Activated CD4-positive, alpha-beta T cell treated with anti-CD3 and anti-CD28 coated beads for 48 hours (primary cell): Measurements from ENCODE around the gene BRD3.
A peak's percentile ranks its signal among the peaks of the same experiment; 100 is the strongest.
"Not testable (repeated sequence)": the region's sequence is repeated elsewhere in the genome, so short reads cannot be mapped to it uniquely, and the experiment has no call there.

ENCODE experiments used
- DNase-seq: peaks from one replicate; pipeline ENCODE4 v3.0.0-alpha.2; 2020

Gene BRD3

DNA sequence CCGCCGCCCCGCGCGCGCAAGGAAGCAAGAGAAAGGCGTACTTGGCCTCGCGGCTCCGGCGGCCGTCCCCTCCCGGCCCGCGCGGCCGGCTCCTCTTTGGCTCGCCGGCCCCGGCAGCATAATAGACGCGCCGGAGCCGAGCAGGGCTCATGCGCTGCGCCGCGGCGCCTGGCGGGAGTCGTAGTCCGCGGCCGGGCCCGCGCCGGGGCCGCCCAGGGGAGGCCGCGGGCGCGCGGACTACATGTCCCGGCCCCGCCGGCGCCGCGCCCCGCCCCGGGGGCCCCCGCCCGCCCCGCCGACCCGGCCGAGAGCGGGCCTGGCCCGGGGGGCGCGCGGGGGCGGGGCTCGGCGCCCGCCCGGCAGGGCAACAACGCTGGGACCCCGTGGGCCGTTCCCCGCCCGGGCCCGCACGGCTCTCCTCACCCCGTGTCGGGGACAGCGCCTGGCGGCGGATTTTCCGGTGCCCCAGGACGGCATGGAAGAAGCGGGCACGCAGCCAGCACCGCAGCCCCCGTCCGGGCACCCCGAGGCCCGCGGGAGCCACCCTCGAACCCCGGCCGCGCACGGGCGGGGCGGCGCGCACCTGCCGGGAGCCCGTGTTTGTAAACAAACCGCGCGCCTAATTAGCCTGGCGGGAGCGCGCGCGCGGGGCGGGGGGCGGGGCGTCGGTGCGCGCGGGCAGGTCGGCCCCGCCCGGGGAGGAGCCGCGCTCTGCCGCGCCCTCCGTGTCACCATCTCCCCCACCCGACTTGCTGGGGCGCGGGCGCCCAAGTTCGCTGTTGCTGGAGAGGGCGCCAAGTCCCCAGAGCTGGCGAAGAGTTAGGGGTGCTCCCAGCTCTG is at the start of gene BRD3:
TSS of gene BRD3 (minus strand) at position 123 of the 840 bp plus-strand sequence. CDS start 14,549 bp downstream, outside the sequence.
- DNase-seq, result peak; percentile 85

DNA sequence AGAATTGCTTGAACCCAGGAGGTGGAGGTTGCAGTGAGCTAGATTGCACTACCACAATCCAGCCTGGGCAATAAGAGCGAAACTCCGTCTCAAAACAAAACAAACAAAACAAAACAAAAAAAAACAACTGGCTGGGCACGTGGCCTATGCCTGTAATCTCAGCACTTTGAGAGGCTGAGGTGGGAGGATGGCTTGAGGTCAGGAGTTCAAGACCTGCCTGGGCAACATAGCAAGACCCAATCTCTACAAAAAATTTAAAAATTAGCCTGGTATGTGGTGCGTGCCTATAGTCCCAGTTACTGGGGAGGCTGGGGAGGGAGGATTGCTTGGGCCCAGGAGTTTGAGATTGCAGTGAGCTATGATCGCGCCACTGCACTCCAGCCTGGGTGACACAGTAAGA is 44.7 kb upstream of the BRD3 start:
- DNase-seq, result no peak

DNA sequence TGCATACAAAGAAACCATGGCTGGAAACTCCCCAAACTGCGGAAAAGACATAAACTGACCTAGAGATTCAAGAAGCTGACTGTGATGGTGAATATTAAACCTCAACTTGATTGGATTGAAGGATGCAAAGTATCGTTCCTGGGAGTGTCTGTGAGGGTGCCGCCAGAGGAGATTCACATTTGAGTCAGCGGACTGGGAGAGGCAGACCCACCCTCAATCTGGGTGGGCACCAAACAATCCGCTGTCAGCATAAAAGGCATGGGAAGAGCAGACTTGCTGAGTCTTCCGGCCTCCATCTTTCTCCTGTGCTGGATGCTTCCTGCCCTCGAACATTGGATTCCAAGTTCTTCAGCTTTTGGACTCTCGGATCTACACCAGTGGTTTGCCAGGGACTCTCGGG is 43.2 kb upstream of the BRD3 start:
- DNase-seq, result no peak

DNA sequence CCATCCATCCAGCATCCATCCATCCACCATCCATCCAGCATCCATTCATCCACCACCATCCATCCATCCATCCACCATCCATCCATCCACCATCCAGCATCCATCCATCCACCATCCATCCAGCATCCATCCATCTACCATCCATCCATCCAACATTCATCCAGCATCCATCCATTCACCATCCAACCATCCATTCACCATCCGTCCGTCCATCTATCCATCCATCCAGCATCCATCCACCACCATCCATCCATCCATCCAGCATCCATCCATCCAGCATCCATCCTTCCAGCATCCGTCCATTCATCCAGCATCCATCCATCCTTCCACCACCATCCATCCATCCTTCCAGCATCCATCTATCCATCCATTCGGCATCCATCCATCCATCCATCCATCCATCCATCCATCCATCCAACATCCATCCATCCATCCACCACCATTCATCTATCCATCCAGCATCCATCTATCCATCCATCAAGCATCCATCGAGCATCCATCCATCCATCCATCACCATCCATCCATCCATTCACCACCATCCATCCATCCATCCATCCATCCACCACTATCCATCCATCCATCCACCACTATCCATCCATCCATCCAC is 35.7 kb upstream of the BRD3 start:
- no peak for DNase-seq

DNA sequence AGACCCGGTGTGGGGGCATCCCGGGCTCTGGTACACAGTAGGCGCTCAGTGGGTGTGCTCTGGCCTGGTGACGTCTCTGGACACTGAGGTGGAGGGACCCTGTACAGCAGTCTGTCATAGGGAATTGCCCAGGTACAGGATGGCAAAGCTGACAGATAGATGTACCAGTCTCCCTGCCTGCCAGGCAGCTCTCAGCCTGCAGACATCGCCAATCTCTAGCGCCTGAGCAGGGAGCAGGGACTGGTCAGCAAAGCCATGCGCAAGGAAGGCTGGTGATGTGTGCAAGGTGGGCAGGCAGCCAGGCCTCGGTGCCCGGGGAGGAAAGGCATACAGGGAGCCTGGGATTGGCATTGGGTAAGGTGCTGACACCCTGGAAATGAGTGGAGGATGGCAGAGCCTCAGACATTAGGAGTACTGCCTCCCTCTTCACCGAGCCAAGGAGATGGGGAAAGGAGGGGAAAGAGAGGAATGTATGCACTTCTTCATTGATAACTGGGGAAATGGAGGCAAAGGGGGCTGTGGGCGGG is 33.9 kb upstream of the BRD3 start:
- DNase-seq, result no peak

DNA sequence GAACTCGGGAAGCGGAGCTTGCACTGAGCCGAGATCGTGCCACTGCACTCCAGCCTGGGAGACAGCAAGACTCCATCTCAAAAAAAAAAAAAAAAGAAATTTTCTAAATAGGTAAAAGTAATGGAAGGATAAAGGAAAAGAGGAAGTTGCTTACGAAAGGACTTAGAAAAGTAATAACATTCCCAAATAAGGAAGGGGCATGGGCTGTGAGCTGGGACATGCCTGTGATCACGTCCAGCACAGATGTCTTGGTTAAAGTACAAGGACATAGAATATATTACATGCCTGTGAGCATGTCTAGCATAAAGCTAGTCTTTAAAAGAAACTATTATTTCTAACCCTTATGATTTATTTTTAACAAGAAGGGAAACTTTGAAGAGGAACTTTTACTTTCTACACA is 33.3 kb upstream of the BRD3 start:
- DNase-seq, result not testable (repeated sequence)

DNA sequence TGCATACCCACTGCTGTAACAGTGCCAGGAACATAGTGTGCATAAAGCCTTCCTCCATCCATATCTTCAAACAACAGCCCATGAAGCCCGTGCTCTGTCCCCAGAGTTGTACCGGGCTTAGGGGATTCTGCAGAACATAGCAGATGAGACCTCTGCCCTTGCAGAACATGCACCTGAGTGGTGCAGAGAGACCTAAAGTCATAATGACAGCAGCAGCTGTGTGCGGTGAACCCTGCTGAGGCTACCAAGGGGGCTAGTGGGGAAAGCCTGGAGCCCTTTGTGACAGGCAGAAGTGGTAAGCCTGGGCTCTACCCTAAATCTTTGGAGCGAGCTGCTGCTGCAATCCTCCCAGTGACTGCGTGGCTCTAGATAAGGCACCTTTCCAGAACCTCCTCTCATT is 32.2 kb upstream of the BRD3 start:
- no peak for DNase-seq

DNA sequence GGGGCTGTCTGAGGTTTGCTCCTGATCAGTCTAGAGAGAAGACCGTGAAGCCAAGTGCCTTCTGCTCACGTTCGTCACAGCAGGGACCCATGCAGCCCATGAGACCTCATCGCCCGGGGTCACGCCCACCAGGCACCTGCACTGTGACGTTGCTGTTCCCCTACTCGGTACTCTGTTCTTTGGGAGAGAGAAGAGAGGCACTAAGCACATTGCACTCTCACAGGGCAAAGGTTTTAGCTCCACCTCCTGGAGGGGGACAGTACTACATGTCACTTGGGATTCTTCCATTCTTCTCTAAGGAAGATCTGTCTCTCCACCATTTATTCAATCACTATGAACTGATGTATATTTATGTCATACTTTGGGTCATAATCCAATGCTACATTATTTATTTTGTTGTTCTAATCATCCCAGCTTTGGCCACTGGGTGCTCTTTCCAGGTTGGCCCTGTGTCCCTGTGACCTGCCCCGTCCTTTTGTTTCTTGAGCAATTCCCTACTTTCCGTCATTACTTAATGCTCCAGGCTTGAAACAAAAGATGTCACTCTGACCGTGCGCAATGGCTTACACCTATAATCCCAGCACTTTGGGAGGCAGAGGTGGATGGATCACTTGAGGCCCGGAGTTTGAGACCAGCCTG is 31.4 kb upstream of the BRD3 start:
- peak; percentile 74 for DNase-seq

DNA sequence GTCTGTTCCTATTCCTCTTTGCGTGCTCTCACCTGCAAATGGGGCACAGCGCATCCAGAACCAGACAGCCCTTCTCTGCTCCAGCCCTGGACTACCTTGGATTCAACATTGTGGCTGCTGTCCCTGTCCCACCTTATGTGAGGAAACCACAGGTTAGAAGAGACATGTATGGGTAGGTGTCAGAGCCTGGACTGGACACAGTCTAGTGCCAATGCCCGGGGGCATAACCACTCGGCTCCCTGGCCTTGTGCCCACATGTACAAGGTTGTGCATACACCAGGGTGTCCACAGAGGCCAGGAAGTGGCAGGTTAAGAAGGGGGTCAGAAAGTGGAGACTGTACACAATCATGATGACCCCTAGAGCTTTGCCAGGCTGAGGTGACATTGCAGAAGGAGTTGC is 22.1 kb upstream of the BRD3 start:
- no peak for DNase-seq

DNA sequence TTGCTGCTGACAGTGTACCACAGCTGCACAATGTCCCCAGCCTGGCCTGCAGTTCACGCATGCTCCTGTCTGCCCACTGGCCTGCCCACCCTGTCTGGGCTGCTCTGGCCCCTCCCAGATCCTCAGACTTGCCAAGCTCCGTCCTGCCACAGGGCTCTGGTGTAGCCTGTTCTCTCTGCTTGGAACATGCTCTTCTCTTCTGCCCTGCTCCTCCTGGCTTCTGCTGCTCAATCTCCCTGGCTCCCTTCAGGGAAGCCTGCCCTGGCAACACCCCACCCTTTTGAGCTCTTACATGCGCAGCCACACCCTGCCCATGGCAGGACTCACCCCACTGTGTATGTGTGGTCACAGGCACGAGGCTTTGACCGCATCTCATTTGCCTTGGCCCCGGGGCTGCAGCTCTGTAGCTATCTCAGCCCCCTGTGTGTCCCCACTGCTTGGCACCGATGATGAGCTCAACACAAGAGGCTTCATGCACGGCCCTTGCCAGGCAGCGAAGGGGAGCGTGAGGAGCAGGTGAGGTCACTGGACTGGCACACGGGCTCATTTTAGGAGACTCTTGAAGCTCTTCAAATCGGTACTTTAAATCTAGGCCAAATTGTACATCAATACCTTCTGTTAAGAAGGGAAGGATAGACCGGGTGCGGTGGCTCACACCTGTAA is 20.4 kb upstream of the BRD3 start:
- DNase-seq, result no peak

DNA sequence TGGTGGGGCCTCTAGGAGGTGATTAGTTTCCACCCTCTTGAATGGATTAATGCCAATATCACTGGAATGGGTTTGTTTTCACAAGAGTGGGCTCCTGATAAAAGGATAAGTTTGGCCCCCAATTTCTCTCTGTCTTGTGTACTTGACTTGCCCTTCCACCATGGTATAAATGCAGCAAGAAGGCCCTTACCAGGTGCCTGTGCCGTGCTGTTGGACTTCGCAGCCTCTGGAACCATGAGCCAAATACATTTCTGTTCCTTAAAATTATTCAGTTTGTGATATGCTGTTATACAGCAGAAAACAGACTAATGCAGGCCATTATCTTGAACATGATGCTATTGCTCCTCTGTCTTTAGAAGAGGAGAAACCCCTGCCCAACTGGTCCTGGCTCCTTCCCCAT is 17.8 kb upstream of the BRD3 start:
- DNase-seq, result no peak

DNA sequence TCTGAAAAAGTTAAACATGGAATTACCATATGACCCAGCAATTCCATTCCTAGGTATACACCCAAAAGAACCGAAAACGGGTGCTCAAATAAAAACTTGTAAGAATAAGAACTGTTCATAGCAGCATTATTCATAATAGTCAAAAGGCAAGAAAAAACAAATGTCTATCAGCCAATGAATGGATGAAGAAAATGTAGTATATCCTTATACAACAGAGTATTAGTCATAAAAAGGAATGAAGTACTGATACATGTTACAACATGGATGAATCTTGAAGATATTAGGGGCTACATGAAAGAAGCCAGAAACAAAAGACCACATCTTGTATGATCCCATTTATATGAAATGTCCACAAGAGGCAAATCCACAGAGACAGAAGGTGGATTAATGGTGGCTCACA is 15.6 kb upstream of the BRD3 start:
- no peak for DNase-seq

DNA sequence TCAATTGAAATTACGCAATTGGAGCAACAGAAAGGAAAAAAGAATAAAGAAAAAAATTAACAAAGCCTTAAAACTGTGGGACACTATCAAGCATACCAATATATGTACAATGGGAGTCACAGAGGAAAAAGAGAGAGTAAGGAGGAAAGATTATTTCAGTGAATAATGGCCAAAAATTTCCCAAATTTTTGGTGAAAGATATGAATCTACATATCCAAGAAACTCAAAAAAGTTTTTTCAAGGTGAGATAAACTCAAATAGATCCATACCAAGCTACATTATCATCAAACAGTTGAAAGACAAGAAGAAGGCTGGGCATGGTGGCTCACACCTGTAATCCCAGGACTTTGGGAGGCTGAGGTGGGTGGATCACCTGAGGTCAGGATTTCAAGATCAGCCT is 8.8 kb upstream of the BRD3 start:
- no peak for DNase-seq

DNA sequence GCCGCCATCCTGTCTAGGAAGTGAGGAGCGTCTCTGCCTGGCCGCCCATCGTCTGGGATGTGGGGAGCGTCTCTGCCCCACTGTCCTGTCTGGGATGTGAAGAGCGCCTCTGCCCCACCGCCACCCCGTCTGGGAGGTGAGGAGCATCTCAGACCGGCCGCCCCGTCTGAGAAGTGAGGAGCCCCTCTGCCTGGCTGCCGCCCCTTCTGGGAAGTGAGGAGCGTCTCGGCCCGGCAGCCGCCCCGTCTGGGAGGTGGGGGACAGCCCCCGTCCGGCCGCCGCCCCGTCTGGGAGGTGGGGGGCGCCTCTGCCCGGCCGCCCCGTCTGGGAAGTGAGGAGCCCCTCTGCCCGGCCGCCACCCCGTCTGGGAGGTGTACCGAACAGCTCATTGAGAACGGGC is 7.9 kb upstream of the BRD3 start:
- DNase-seq, result not testable (repeated sequence)

DNA sequence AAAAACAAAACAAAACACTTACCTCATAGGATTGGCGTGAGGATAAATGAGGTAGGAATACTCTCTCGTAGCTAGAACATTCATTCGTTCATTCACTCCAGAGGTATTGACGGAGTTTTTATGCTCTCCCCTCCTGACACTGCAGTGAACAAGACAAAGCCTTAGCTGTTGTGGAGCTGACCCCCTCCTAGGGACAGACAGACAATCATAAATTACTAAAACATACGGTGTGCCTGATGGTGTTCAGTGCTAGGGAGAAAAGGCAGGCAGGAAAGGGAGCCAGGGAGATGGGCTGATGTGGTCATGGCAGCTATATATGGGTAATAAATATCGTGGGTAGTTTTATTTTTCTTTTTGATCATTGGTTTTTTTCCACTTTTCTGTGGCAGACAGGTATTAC is 5.7 kb upstream of the BRD3 start:
- DNase-seq, result no peak

DNA sequence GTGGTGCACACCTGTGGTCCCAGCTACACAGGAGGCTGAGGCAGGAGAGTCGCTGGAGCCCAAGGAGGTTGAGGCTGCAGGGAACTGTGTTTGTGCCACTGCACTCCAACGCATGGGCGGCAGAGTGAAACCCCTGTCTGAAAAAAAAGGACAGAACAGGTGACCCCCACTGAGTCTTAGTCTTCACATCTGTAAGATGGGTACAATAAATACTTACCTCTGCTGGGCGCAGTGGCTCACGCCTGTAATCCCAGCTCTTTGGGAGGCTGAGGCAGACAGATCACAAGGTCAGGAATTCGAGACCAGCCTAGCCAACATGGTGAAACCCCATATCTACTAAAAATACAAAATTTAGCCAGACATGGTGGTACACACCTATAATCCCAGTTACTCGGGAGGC is 4.9 kb upstream of the BRD3 start:
- not testable (repeated sequence) for DNase-seq

DNA sequence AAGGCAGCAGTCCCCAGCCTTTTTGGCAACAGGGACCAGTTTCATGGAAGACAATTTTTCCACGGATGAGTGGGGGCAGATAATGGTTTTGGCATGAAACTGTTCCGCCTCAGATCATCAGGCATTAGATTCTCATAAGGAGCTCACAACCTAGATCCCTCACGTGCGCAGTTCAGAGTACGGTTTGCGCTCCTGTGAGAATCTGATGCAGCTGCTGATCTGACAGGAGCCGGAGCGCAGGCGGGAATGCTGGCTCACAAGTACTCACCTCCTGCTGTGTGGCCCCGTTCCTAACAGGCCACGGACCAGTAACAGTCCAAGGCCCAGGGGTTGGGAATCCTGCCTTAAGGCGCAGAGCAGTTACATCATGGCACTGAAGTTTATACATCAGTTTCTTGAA is 3.3 kb upstream of the BRD3 start:
- DNase-seq, result no peak

DNA sequence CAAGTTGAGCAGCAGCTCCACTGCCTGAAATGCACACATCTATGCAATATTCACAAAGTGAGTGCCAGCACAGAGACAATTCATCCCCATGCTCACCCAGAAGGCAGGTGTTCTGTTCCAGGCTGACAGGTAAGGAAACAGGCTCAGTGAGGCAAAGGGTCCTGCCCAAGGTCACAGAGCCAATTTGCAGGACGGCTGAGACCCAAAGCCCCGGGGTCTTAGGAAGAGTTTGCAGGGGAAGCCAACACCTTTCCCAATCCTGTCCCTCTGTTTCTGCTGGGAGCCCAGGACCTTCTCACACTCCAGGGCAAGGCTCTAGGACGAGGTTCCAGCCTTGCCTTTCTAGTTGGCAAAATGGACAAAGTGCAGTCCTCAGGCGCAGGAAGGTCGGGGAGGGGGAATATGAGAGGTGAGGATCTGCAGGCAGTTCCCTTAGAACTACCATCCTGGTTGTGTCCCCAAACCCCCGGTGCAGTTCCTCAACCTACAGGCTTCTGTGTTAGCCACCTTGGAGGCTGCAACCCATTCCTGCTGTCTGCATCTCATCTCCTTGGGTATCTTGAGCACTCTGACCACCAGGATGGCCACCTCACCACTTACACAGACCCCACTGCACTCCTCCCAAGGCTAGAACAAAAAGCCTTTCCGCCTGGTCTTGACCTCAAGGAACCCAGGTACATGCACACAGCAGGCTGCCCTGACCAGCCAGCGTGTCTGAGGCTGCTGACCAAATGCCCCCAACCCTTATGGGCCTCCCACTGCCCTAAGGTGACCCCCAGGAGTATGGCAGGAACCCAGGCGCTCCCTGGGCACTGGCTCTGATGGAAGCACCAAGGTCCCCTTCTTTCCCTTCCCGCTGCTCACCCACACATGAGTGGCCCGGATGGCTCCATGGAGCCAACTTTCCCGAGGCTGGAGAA is 1.9 kb upstream of the BRD3 start:
- DNase-seq, result no peak

DNA sequence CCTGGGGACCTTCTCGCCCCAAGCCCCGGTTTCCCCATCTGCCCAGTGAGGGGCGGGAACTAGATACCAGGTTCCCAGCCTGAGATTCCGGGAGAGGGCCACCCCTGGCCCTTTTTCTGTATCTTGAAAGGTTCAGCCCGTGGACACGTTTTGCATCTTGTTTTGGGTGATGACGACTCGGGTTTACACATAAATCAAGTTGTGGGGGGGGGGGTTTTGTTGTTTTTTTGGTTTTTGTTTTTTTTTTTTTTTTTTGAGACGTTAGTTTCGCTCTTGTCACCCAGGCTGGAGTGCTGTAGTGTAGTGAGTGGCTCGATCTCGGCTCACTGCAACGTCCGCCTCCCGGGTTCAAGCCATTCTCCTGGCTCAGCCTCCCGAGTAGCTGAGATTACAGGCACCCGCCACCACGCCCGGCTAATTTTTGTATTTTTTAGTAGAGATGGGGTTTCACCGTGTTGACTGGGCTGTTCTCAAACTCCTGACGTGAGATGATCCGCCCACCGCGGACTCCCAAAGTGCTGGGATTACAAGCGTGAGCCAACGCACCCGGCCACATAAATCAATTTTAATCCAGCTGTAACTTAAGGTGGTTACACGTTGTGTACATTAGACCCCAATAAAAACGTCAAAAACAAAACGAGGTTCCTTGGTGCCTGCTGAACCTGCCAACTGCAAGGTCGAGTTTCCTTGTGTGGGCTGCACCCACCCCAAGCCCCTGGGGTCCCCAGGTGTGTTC is 1.1 kb upstream of the BRD3 start:
- DNase-seq, result peak; percentile 13

DNA sequence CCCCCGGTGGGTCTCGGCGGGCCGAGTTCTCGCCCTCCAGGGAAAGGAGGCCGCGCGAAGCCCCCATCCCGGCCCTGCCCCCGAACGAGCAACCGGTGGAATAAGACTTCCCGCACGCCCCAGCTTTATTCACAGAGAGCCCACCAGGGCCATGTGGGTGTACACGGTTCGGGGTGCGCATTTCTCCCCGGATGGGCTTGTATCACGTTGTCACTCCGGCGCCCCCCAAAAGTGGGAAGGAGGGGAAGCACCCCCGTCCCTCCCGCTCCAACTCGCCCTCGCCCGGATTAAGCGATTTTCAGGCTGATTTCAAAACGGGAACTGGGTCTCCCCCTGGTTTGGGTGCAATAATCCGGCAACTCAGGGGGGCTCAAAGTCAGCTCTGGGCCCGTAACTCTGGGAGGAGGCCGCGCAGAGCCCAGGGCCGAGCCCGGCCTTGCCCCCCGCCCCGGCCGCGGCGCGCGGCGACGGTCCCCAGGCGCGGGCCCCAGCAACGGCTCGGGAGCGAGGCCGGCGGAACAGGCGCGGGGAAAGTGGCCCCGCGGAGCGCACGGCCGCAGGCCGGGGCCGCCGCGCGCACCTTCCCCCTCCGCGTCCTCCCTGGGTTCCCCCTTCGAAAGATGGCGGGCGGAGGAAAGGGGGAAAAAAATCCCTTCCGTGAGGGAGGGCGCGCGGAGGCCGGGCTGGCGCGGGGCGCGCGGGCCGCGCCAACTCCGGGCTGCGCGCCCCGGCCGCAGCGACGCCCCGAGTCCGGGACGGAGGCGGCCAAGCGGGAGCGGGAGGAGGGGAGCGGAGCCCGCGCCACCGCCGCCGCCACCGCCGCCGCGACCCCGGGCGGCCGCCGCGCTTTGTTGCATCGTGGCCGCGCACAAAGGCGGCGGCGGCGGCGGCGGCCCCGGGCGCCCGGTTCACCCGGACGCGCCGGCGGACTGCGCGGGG is 644 bp downstream of the BRD3 start:
- DNase-seq, result peak; percentile 59
